Lung (tissue), 12 donors: Measurements from ENCODE around the gene SH3BGRL2. TPM values are rescaled to one million over a fixed set of nuclear protein-coding genes. Genes with fewer than 3 reads are reported as not detected.

Experiments
- ATAC-seq: fragments of 200-7000 bp; cut with Tn5 transposase; one replicate; pipeline ENCODE4 v1.9.1; 2020; ENCODE audit warnings: moderate number of reproducible peaks; ENCODE audit not compliant: insufficient read depth, low FRiP score
- DNase-seq, 3 donors: peaks; one replicate each; pipeline ENCODE4 v3.0.0-alpha.2; 2013 to 2017
- H3K27ac ChIP-seq, 2 donors: one replicate each; pipeline ENCODE4 v1.5.1; 2013; ENCODE audit warnings: mild to moderate bottlenecking in 2 of 2, moderate library complexity in 2 of 2, control low read depth in 1 of 2, inconsistent platforms in 1 of 2, low read depth in 1 of 2, low read length in 1 of 2
- H3K27me3 ChIP-seq, 3 donors: one replicate each; pipeline ENCODE4 v1.5.1; 2013; ENCODE audit warnings: low read length in 2 of 3; ENCODE audit not compliant: control insufficient read depth in 3 of 3, insufficient read depth in 3 of 3
- H3K36me3 ChIP-seq, 4 donors: one replicate each; pipeline ENCODE4 v1.5.1; 2013; ENCODE audit warnings: low read length in 4 of 4, mild to moderate bottlenecking in 1 of 4, moderate library complexity in 1 of 4; ENCODE audit not compliant: control insufficient read depth in 4 of 4, insufficient read depth in 4 of 4
- H3K4me1 ChIP-seq, 5 donors: one replicate each; pipeline ENCODE4 v1.5.1; 2013; ENCODE audit warnings: low read length in 5 of 5, mild to moderate bottlenecking in 2 of 5, moderate library complexity in 1 of 5; ENCODE audit not compliant: control insufficient read depth in 5 of 5, insufficient read depth in 5 of 5
- H3K4me3 ChIP-seq: one replicate; pipeline ENCODE4 v1.5.1; 2013; ENCODE audit warnings: mild to moderate bottlenecking, control low read depth, moderate library complexity
- H3K9ac ChIP-seq, 2 donors: one replicate each; pipeline ENCODE4 v1.5.1; 2013; ENCODE audit warnings: low read length in 2 of 2, control low read depth in 1 of 2; ENCODE audit not compliant: insufficient read depth in 1 of 2
- H3K9me3 ChIP-seq, 4 donors: one replicate each; pipeline ENCODE4 v1.5.1; 2013; ENCODE audit warnings: low read length in 3 of 4, mild to moderate bottlenecking in 1 of 4, moderate library complexity in 1 of 4; ENCODE audit not compliant: control insufficient read depth in 4 of 4, insufficient read depth in 3 of 4
- WGBS, 2 donors: extraction: QIAGEN DNeasy Blood & Tissue Kit; methylation state at CpG; one replicate each; pipeline ENCODE4 v1.1.7; 2013; 5-methylcytosine and 5-hydroxymethylcytosine counted together
- polyA plus RNA-seq, 2 donors: library from polyadenylated mRNA; stranded (reverse); fragments of 200-250 nt; gene quantifications; one replicate each; pipeline ENCODE4 v1.2.1, GENCODE V29; 2013
- total RNA-seq, 2 donors: library from RNA; depleted of rRNA in 1 of 2; stranded (reverse); fragments of >200 nt in 1 of 2; gene quantifications; one replicate each; pipeline ENCODE4 v1.2.1, GENCODE V29; 2014 to 2021
- TF ChIP-seq, protein P1 (sequence below): IDR thresholded peaks from 2 replicates; pipeline ENCODE4 v1.5.1; 2012; ENCODE audit warnings: mild to moderate bottlenecking; ENCODE audit errors: control extremely low read depth, extremely low read depth
- donor health status: control.
- donor health status: control.
- donor health status: Bipolar disorder and iron deficiency.
- donor health status: healthy.
- donor health status: DM: yes; HTN: yes; CAD: no.

SH3BGRL2 gene
- total and polyA plus RNA-seq, 4 donors, result 7.4 to 38.5 (median 14.0) TPM

DNA sequence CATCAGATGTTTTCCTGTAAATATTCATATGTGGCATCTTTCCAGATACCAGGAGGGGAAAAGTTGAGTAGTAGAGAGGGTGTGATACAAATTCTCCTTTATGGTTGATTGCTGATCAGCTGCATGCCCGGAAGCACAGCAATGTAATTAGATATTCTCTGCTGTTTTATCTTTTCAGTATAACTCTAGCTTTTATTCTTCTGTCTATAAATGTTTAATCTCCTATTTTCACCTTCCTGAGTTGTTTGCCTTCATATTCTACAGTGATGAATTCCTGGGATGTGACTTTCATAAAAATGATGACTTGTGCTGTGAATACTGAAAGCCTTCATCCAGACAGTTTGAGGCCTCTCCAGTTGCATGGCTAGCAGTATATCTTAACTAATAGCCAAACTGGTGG, 53.7 kb downstream of the SH3BGRL2 start:
- Histone ChIP-seq H3K4me3 (no peak overlapping the region), H3K27ac (no peak overlapping the region), H3K9me3 (peaks cover 0 to 2% (median 0%) of the 10 kb centered on the region in 4 donors), H3K36me3 (peaks cover 0 to 2% (median 0%) of the 10 kb centered on the region in 4 donors), H3K4me1 (peaks cover 0 to 11% (median 2%) of the 10 kb centered on the region in 5 donors), H3K9ac (no peak overlapping the region), H3K27me3 (no peaks in the 10 kb centered on the region)
- DNase-seq, result no peak
- TF ChIP-seq, protein P1, sequence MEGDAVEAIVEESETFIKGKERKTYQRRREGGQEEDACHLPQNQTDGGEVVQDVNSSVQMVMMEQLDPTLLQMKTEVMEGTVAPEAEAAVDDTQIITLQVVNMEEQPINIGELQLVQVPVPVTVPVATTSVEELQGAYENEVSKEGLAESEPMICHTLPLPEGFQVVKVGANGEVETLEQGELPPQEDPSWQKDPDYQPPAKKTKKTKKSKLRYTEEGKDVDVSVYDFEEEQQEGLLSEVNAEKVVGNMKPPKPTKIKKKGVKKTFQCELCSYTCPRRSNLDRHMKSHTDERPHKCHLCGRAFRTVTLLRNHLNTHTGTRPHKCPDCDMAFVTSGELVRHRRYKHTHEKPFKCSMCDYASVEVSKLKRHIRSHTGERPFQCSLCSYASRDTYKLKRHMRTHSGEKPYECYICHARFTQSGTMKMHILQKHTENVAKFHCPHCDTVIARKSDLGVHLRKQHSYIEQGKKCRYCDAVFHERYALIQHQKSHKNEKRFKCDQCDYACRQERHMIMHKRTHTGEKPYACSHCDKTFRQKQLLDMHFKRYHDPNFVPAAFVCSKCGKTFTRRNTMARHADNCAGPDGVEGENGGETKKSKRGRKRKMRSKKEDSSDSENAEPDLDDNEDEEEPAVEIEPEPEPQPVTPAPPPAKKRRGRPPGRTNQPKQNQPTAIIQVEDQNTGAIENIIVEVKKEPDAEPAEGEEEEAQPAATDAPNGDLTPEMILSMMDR, result no peak
- WGBS, 2 donors, result 73 to 74% methylated on average over 1 of the region's 1 CpG
- ATAC-seq, result no peak

DNA sequence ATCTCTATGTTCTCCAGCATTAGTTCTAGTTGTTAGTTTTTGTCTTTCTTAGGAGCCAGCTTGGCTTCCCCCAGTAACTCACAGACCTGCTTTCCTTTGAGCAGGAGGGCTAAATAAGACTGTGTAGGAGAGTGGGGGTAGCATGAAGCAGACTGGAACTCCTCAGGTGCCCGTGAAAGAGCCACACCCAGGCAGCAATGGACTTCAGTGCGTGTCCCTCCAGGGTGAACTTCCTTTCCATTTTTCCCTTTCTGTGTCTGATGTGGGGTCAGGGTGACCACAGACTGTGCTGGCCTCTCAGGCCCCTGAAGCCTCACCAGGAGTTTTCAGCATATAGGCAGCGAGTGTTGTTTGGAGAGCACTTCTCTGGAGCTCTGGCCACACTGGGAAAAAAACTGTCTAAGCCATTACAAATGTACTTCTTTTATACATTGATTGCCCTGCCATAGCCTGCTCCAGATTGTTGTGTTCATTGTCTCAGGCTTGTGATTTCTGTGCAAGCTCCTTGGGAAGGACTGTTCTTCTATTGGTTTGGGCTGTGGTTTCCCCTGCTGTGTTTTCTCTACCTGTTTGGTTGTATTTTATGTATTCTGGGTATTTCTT, 55.7 kb downstream of the SH3BGRL2 start:
- no peak overlapping the region for H3K27ac ChIP-seq
- no peak overlapping the region for H3K9ac ChIP-seq
- H3K27me3 ChIP-seq, result no peaks in the 10 kb centered on the region
- DNase-seq (no peak), ATAC-seq (no peak)
- no peak overlapping the region for H3K4me3 ChIP-seq
- no peaks in the 10 kb centered on the region for H3K9me3 ChIP-seq
- H3K4me1 ChIP-seq, result peaks cover 0 to 11% (median 2%) of the 10 kb centered on the region in 5 donors
- WGBS, 2 donors, result 62 to 71% methylated on average over 3 of the region's 3 CpGs
- peaks cover 0 to 2% (median 0%) of the 10 kb centered on the region in 4 donors for H3K36me3 ChIP-seq
- TF ChIP-seq, protein P1, result no peak

DNA sequence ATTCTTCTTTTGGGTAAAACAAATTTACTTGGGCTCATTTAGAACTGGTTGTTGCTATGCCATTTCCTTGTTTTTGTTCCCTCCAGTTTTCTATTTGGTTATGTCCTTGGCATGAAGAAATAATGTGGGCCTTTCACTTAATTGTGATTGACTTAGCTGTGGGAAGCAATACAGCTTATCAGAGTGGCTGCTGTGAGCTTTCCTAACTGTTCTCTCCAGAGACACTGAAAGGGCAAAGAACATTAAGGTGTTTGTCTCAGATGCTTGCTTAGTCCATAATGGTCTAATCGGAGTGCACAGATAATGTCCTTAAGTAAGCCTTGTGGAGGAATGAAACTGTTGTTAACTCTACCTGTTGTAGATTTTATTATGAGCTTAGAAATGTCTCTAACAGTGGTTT, 56.6 kb downstream of the SH3BGRL2 start:
- no peaks in the 10 kb centered on the region for H3K27me3 ChIP-seq
- TF ChIP-seq, protein P1, result no peak
- peaks cover 0 to 11% (median 2%) of the 10 kb centered on the region in 5 donors for H3K4me1 ChIP-seq
- H3K27ac ChIP-seq, result no peak overlapping the region
- H3K9ac ChIP-seq, result no peak overlapping the region
- H3K9me3 ChIP-seq, result no peaks in the 10 kb centered on the region
- ATAC-seq (no peak), DNase-seq (no peak)
- whole genome bisulfite sequencing, 2 donors, result 63 to 80% methylated on average over 1 of the region's 1 CpG
- H3K36me3 ChIP-seq, result no peaks in the 10 kb centered on the region
- no peak overlapping the region for H3K4me3 ChIP-seq

DNA sequence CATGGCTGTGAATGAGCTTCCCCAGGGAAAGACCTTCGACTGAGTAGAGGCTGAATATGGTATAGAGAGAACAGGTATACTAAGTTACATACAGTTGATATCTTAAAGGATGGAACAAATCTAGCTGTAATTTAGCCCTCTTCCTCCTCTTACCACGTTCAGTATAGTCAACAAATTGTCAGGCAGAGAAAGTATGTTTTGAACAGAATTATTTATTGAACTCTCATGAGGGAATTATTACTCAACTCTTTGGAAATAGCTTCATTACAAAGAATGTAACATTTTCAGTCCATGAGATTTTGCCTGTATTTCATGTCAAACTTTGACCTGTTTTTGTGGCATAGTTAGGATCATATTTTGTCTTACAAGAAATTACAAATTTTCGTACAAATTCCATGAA, 63.0 kb downstream of the SH3BGRL2 start:
- no peaks in the 10 kb centered on the region for H3K9me3 ChIP-seq
- no peak overlapping the region for H3K4me3 ChIP-seq
- no peaks in the 10 kb centered on the region for H3K4me1 ChIP-seq
- no peaks in the 10 kb centered on the region for H3K27me3 ChIP-seq
- no peak overlapping the region for H3K27ac ChIP-seq
- H3K36me3 ChIP-seq, result no peaks in the 10 kb centered on the region
- no peak for ATAC-seq
- TF ChIP-seq, protein P1, result no peak
- no peak for DNase-seq
- H3K9ac ChIP-seq, result no peak overlapping the region
- whole genome bisulfite sequencing, 2 donors, result 80 to 81% methylated on average over 3 of the region's 3 CpGs
